NCI-H2081 treated with DMSO at 0.1 percent for 48 hours (cell line): ENCODE data around the gene SEZ6L2.
"Not testable (repeated sequence)": the region's sequence is repeated elsewhere in the genome, so short reads cannot be mapped to it uniquely, and the experiment has no call there.

Experiments used
- DNase-seq: peaks from one replicate; lab custom pipeline; 2025; lab: John Stamatoyannopoulos, UW

SEZ6L2 gene

DNA sequence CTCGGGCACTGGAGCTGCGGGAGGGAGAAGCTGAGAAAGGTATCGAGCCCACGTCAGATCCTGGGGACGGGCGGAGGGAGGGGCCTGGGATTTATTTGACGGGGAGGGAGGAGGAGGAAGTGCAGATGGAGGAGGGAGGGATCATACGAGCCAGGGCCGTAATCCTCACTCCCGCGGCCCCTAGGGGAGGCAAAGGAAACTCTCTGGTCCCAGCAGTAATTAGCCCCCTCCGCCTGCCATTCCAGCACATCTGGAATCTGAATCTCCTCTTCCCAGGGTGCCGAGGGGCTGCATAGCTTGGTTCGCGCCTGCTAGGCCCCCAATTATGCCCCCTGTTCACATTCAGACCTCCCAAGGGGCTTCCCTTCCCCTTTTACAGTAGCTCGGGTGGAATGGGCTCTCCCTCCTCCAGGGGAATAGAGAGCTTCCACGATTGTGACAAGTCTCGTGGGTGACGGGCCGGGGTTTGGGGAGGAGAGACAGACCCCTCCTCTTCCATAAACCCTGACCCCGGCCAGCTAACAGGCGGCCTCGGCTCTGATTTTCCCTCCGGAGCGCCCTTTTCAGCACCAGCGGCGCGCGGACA, at the start of gene SEZ6L2:
Gene SEZ6L2, minus strand, starts transcription at position 35 of the 586 bp plus-strand sequence. CDS start 531 bp downstream, outside the sequence.
- DNase-seq: no peak

DNA sequence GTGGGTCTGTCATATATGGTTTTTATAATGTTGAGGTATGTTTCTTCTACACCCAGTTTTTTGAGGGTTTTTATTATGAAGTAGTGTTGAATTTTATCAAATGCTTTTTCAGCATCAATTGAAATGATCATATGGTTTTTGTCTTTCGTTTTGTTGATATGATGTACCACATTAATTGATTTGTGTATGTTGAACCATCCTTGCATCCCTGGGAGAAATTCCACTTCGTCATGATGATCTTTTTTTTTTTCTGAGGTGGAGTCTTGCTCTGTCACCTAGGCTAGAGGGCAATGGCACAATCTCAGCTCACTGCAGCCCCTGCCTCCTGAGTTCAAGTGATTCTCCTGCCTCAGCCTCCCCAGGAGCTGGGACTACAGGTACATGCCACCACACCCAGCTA, 48.5 kb upstream of the SEZ6L2 start:
- DNase-seq: no peak

DNA sequence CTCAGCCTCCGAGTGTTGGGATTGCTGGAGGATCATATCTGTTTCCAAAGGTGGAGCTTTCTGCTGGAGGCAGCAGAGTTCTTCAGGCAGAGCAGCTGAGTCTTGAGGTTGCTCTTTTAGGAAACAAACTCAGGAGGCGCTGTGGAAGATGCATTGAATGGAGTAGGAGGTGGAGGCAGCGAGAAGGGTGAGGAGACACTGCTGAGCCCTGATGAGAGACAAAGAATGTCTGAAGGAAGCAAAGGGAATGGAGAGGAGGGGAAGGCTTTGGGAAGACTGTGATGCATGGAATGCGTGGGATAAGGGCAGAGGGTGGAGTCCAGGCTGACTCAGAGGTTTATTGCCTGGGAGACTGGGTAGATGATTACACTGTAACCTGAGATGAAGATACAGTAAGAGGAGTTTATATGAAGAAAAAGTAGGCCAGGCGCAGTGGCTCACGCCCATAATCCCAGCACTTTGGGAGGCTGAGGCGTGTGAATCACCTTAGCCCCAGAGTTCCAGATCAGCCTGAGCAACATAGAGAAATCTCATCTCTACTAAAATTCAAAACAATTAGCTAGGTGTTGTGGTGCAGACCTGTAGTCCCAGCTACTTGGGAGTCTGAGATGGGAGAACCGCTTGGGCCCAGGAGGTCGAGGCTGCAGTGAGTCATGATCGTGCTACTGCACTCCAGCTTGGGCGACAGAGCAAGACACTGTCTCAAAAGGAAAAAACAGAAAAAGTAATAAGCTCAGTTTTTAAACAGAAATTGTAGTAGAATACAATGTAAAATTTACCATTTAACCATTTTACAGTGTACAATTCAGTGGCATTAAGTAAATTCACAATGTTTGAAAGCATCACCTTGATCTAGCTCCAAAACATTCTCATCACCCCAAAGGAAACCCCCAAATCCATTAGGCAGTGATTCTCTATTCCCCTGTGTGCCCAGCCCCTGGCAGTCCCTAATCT, 44.8 kb upstream of the SEZ6L2 start:
- DNase-seq: no peak

DNA sequence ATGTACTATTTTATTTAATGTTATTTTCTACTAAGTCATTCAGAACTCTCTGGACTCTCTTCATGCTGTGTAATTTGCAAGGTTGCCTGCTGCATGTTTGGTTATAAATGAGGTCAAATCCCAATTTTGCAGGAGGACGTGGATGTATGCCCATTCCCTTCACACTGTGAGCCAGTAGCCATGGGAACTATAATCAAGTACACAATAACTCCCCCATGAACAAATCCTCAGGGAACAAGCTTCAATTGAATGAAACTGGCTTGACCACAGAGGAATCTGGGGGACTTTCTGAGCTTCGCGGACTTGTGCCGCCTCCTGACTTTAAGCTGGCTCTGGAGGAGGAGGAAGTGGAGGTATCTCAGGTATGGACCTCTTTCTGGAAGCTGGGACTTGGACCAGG, 41.3 kb upstream of the SEZ6L2 start:
- no peak for DNase-seq

DNA sequence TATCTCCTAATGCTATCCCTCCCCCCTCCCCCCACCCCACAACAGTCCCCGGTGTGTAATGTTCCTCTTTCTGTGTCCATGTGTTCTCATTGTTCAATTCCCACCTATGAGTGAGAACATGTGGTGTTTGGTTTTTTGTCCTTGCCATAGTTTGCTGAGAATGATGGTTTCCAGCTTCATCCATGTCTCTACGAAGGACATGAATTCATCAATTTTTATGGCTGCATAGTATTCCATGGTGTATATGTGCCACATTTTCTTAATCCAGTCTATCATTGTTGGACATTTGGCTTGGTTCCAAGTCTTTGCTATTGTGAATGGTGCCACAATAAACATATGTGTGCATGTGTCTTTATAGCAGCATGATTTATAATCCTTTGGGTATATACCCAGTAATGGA, 32.4 kb upstream of the SEZ6L2 start:
- not testable (repeated sequence) for DNase-seq

DNA sequence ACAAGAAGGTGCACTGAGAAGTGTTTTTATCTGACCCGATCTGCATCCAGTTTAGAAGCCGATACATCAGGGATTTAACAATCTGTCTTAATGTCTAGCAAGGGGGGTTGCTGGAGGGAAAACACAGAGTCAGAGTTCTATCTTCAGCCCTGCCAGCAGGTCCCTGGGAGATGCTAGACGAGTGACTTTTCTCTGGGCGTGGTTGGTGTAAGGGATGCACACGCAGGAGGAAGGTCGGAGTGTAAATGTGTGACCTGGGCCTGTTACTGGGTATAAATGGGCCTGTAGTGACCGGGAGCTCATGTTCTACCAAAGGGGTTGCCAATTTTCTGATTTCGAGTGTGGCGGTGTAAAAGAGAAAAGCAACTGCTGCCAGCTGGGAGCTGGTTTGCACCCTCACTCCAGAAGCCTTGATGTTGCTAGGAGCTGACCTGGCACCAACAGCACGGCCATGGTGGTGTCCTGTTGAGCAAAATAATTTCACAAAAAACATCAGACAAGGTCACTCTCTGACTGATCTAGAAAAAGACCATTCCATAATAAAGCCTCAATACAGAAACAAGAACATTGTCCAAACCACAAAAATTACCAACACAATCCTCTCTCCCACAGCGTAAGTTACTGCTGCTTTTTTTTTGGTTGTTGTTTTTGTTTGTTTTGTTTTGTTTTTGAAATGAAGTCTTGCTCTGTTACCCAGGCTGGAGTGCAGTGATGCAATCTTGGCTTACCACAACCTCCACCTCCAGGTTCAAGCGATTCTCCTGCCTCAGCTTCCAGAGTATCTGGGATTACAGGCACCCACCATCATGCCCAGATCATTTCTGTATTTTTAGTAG, 27.9 kb upstream of the SEZ6L2 start:
- no peak for DNase-seq

DNA sequence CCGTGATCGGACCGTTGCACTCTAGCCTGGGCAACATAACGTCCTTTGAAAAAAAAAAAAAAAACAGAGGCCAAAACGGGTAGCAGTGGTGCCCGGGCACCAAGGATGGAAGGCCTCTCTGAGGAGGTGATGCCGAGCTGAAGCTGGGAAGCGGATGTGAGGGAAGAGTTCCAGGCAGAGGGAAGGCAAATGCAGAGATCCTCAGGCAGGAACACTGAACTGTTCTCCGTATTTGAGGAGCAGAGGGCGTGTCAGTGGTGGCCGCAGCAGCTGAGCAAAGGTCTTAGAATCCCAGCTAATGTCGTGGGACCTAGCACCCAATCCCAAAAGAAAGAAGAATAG, 27.3 kb upstream of the SEZ6L2 start:
- no peak for DNase-seq

DNA sequence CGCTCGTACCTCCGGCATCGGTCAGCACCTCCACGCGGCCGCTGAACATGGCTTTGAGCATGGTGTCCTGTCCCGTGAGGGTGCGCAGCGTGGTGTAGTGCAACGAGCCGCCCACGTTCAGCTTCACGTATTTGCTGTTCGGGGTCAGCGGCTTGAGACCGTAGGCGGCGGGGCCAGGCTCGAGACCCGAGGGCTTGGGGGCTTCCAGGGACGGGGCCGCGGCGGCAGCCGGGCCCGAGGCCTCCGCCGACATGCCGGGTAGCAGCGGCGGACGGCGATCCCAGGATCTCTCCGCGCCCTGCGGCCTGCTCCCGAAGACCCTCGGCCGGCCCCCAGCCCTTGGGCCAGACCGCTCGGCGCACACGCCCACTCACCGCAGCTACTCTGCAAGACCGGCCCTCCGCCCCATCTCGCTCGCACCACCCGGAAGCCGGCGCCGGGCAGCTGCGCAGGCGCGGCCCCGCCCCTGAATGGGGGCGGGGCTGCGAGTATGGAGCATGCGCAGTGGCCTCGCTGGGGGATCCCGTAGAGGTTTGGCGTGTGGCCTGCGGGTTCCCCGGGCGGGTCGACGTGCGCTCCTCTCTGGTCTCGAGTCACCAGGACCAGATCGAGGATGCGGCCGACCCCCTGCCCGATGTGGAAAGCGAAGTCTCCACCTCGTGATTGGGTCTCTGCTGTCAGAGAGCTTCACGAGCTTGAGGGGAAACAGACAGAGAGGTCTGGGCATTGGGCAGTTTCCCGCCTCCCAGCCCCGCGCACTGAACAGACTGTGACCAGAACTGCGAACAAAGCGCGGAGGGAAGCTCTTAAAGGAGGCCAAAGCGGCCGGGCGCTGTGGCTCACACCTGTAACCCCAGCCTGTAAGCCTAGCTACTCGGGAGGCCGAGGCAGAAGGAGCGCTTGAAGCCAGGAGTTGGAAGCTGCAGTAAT, 26.7 kb upstream of the SEZ6L2 start, which contains the start of gene KCTD13:
Gene KCTD13, minus strand, starts transcription at position 446 of the 930 bp plus-strand sequence. Its CDS starts 193 bp downstream, at position 253.
- no peak for DNase-seq

DNA sequence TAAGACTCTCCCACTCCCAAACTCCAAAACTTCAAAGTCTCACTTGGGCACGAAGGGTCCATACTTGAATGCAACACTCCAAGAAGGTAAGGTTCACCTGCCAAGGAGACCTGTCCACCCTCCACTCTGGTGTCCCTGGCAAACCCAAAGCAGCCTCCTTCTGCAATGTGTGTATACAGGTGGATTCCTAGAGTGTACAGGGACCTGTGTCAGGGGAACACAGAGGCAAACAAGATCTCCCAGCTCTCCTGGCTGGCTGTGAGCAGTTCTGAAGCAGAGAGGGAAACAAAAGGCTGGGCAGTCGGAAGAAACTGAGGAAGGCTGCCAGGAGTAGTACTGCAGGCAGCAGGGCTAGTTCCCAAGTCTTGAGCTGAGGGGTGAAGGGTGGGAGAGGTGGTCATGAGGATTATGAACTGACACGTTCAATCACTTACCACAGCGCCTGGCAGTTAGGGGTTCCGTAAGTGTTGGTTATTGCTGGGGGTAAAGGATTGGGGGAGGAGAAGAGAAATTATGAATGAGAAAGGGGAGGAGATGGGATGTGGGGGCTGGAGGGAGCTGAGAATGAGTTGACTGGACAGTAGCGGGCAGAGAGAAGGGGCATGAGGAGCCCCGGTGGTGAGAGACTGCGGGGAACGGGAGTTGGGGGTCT, 25.9 kb upstream of the SEZ6L2 start:
- DNase-seq: no peak

DNA sequence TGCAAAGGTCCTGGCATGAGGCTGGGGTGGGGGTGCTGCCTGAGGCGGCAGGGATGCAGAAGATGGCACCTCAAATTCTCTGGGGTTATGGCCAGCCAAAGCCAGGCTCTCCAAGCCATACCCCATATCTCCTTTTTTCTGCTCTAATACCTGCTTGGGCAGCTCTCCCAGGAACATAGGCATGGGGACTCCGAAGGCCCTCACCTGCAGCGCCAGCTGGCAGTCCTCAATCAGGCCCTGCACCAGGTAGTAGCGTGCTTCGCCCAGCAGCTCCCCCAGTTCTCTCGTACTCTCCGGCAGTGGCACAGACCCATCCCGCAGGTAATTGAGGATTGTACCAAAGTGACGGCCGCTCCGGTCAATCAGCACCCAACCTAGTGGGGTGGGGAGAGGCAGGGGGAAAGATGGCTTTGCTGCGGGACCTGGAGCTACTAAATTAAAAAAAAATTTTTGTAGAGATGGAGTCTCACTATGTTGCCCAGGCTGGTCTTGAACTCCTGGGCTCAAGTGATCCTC, 23.7 kb upstream of the SEZ6L2 start:
- no peak for DNase-seq

DNA sequence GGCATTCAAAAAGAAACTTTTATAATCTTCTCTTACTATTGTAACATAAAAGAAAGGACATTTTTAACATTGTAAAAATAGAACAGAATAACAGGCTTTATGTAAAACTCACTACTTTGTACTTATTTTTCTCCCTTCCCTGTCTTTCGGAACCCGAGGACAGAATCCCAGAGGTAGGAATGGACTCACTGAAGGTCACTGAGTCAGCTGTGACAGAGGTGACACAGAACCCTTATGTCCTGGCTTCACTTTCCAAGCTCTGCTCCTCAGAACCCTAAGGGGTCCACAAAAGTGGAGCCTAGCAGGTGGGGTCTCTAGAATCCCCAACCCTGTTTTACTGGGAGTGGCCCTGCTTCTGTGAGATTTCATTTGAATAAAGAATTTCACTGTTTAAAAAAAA, 23.0 kb upstream of the SEZ6L2 start:
- no peak for DNase-seq

DNA sequence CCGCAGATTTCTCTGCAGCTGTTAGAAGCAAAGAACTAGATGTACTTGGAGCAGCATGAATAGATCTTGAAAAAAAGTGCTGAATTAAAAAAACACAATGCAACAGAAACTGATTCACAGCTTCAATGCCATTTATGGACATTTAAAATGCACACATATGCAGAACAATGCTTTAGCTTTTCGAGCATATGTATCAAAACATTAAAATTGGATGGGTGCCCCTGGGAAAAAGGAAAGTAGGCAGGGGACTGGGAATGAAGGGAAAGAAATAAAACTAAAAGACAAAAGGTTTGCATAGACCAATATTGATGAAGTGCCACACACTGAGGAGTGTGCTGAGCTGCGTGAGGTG, 21.7 kb upstream of the SEZ6L2 start:
- DNase-seq: no peak

DNA sequence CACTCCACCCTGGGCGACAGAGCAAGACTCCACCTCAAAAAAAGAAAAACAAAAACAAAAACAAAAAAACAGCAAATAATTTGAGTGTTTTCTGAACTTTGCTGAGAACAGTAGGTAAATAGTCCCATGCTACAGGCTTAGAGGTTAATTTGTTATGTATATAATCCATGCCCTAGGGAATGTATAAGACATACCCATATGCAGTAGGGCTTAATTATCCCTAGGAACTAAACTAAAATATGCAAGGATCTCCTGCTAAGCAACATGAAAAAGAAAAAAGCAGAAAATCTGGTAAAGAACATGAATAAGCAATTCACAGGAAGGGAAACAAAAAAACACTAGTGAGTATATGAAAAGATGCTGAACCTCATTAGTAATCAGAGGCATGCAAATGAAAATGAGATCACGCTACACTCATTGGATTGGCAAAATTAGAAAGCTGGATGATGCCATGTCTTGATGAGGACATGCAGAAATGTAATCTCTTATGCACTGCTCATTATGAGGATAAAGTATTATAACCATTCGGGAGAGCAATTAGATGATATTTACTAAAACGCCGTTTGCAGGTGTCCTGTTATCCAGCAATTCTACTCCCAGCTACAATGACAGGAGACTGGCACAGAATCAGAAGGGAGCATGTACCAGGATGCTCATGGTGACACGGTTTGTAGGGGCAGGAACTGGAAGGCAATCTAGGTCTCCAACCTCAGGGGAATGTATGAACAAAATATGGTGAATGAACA, 21.1 kb upstream of the SEZ6L2 start:
- DNase-seq: no peak

DNA sequence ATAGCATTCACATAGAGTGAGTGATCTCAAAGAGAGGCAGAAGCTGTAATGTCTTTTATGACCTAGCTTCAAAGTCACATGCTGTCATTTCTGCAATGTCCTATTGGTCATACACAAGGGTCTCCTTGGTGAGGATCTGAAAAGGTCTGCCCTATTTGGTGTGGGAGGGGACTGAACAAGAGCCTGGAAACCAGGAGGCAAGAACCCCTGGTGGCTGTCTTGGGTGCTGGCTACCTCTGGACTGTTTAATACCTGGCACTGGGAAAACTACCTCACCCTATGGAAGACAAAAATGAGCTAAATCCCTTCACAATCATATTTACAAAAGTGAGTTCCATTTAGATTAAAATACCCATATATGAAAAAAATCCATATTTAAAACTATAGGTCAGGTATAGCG, 17.6 kb upstream of the SEZ6L2 start:
- no peak for DNase-seq

DNA sequence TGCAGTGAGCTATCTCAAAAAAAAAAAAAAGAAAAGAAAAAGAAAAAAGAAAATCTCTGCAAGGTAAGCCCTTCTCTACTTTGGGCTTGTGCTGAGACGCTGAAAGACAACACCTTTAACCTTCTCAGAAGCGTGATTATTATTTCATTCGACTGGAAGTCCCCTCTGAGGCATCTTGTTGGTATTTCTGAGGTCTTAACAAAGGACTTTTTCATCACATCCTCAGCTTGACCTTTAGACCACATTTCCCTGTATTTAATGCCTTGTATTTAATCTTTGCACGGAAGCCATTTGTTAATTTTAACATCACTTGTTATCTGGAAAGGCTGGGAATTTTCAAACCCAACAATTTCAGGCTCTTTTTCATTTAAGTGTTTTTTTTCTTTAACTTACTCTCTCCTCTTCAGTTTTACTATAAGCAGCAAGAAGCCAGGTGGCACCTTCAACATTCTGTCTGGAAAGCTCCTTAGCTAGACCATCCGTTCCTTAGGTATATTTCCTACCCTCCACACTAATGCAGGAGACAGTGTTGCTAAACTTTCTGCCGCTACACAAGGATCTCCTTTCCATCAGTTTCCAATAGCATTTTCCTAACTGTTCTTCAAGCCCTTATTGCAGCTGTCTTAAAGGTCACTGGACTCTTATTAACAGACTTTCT, 16.4 kb upstream of the SEZ6L2 start:
- DNase-seq: no peak

DNA sequence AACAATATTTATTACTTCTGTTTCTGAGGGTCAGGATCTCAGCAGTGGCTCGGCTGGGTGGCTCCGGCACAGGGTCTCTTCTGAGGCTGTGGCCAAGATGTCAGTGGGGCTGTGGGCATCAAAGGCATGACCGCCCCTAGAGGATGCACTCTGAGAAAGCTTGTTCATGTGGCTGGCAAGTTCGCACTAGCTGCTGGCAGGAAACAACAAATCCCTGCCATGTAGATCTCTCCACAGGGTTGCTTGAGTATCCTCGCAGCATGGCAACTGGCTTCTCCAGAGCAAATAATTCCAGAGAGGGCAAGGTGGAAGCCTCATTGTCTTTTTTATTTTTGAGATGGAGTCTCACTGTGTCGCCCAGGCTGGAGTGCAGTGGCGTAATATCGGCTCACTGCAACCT, 14.2 kb upstream of the SEZ6L2 start:
- DNase-seq: no peak

DNA sequence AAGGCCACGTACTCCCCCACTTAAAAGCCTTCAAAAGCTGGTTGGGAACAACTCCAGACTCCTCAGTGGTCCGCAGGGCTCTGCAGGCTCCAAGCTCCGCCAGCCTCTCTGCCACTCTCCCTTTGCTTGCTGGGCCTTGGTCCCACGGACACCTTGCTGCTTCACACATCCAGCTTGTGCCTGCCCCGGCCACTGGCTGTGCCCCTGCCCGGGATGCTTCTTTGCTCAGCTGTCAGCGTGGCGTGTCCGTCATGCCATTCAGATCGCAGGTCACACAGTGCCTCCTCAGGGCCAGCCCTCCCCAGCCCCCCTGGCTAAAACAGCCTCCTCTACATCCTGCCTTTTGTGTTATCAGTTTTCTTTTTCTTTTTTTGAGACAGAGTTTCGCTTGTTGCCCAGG, 12.7 kb upstream of the SEZ6L2 start:
- DNase-seq: no peak

DNA sequence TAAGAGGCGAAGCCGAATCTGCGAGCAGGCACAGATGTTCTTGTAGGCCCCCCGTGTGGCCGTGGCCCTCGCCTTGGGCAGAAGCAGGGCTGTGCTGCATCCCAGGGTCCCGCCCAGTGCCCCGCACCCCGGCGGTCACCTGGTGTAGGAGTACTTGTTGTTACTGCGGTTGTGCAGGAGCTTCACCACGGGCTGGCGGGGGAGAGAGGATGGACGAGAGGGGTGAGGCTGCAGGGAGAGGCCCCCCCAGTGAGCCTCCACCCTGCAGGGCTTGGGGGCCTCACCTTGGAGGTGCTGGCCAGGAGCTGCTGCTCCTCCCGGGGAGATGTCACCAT, 12.3 kb upstream of the SEZ6L2 start:
- DNase-seq: no peak

DNA sequence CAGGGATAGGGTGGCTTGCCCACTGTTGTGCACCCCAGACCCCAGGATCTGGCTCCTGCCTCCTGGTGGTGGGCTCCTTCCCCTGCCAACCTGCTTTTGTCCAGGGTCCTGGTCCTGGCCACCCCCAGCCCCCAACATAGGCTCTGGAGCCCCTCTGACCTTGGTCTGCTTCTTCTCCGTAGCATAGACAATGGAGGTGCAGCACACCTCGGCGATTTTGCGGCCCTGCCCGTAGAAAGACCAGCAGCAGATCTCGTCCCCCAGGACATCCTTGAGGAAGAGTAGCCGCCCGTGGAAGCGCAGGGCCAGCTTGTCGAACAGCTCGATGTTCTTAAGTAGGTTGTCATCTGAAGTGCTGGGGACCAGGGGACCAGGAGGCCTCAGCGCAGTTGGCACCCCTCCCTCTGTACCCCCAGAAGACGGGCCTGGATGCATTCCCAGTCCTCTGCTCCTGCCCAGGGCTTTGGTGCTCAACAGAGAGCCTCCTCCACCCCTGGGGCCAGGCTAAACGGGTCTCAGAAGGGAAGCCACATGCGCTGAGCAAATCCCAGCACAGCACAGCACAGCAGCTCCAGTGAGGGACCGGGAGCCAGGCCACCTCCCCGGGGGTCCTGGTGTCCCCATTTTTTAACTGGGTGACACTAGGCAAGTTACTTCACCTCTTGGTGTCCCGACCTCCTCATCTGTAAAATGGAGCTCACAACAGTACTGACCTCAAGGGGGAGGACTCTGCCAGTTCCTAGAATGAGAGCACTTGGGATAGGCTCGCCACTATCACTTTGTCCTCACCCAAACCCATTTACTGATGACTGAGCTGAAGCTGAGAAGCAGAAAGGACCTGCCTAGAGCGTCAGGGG, 11.7 kb upstream of the SEZ6L2 start:
- DNase-seq: no peak
